ENCODE results near the gene SNORC.

Gene SNORC

DNA sequence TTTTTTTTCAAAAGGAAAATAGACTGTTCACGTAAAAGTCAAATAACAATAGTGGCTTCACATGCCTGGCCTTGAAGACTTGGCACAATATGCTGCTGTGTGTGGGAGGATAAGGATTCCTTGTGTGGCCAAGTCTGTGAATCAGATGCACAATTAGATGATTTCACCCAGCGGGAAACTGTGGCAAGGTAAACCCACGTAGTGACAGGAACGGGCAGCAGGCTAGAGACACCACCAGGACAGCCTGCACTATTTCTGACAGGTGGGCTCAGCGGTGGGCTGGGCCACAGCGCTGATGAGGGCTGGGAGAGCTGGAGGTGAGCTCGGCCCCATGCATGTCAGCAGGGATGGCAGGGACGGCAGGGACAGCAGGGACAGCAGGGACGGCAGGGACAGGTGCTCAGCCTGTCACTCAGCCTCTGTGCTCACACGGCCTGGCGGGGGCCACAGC is 21.6 kb downstream of the SNORC start:
- H3K27me3 ChIP-seq (replicated peaks; ENCODE audit: control insufficient read depth, insufficient read depth, low read length): no peaks in the 10 kb centered on the region; the same call in 1 of the 2 replicates
- TF ChIP-seq, protein P1, sequence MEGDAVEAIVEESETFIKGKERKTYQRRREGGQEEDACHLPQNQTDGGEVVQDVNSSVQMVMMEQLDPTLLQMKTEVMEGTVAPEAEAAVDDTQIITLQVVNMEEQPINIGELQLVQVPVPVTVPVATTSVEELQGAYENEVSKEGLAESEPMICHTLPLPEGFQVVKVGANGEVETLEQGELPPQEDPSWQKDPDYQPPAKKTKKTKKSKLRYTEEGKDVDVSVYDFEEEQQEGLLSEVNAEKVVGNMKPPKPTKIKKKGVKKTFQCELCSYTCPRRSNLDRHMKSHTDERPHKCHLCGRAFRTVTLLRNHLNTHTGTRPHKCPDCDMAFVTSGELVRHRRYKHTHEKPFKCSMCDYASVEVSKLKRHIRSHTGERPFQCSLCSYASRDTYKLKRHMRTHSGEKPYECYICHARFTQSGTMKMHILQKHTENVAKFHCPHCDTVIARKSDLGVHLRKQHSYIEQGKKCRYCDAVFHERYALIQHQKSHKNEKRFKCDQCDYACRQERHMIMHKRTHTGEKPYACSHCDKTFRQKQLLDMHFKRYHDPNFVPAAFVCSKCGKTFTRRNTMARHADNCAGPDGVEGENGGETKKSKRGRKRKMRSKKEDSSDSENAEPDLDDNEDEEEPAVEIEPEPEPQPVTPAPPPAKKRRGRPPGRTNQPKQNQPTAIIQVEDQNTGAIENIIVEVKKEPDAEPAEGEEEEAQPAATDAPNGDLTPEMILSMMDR (IDR thresholded peaks at IDR 0.05; ENCODE audit: insufficient read depth, low read length, poor library complexity, severe bottlenecking): no peak
- no peaks in the 10 kb centered on the region for H3K36me3 ChIP-seq (ENCODE audit: control insufficient read depth, insufficient read depth, low read length)
- no peak for DNase-seq (ENCODE audit: extremely low read depth, insufficient read length)
- no peak overlapping the region for H3K4me3 ChIP-seq (replicated peaks; ENCODE audit: low read depth, low read length)

- TF ChIP-seq, protein P1 (IDR thresholded peaks at IDR 0.05; ENCODE audit: insufficient read depth, low read length, poor library complexity, severe bottlenecking): no peak
- Histone ChIP-seq H3K36me3 (ENCODE audit: control insufficient read depth, insufficient read depth, low read length) (no peaks in the 10 kb centered on the region), H3K4me3 (replicated peaks; ENCODE audit: low read depth, low read length) (no peak overlapping the region), H3K27me3 (replicated peaks; ENCODE audit: control insufficient read depth, insufficient read depth, low read length) (no peaks in the 10 kb centered on the region; the same call in 1 of the 2 replicates)
- no peak for DNase-seq (ENCODE audit: extremely low read depth, insufficient read length)
Measured at GRCh38 chr2:232892221-232892620, 22.2 kb downstream of the SNORC start.

DNA sequence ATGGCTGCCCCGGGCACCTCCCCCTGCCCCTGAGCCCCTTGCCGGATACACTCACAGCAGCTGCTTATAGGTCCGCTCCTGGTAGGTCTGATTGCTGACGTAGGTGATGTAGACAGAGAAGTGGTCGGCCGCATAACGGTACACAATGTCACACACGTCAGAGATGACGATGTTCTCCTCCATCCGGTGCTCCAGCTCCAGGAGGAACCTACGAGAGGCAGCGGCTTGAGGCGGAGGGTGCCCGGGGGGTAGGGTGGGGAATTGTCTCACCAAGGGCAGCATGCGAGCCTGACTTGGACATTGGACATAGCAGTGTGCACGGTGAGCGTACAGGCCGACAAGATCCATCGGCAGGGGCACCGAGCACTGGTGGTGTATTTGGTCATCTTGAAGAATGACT is 22.8 kb downstream of the SNORC start:
- Histone ChIP-seq H3K27me3 (replicated peaks; ENCODE audit: control insufficient read depth, insufficient read depth, low read length) (no peaks in the 10 kb centered on the region; the same call in 1 of the 2 replicates), H3K4me3 (replicated peaks; ENCODE audit: low read depth, low read length) (no peak overlapping the region), H3K36me3 (ENCODE audit: control insufficient read depth, insufficient read depth, low read length) (no peaks in the 10 kb centered on the region)
- TF ChIP-seq, protein P1 (IDR thresholded peaks at IDR 0.05; ENCODE audit: insufficient read depth, low read length, poor library complexity, severe bottlenecking): no peak
- no peak for DNase-seq (ENCODE audit: extremely low read depth, insufficient read length)

DNA sequence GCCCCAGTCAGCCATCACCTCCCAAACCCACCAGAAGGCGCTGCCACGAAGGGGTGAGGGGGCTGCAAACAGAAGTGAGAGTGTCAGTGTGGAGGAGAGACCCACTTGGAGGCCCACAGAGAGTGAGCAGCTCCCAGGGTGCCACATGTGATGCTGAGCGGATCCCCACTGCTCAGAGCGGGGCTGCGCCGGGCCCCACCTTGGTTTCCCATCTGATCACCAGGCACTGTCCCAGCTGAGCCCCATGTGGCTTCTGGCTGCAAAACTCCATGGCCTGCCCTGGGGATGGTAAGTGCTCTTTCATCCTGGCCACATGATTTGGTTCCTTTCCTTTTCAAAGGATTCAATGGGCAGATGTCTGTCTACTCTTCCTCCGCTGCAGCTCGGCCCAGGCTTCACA is 23.8 kb downstream of the SNORC start:
- H3K27me3 ChIP-seq (replicated peaks; ENCODE audit: control insufficient read depth, insufficient read depth, low read length): no peaks in the 10 kb centered on the region; the same call in 1 of the 2 replicates
- no peak for DNase-seq (ENCODE audit: extremely low read depth, insufficient read length)
- TF ChIP-seq, protein P1 (IDR thresholded peaks at IDR 0.05; ENCODE audit: insufficient read depth, low read length, poor library complexity, severe bottlenecking): no peak
- H3K4me3 ChIP-seq (replicated peaks; ENCODE audit: low read depth, low read length): no peak overlapping the region
- H3K36me3 ChIP-seq (ENCODE audit: control insufficient read depth, insufficient read depth, low read length): no peaks in the 10 kb centered on the region

- TF ChIP-seq, protein P1 (IDR thresholded peaks at IDR 0.05; ENCODE audit: insufficient read depth, low read length, poor library complexity, severe bottlenecking): no peak
- no peaks in the 10 kb centered on the region; the same call in 1 of the 2 replicates for H3K27me3 ChIP-seq (replicated peaks; ENCODE audit: control insufficient read depth, insufficient read depth, low read length)
- no peak overlapping the region for H3K4me3 ChIP-seq (replicated peaks; ENCODE audit: low read depth, low read length)
- H3K36me3 ChIP-seq (ENCODE audit: control insufficient read depth, insufficient read depth, low read length): no peaks in the 10 kb centered on the region
- DNase-seq (ENCODE audit: extremely low read depth, insufficient read length): no peak
Measured at GRCh38 chr2:232894251-232894650, 24.2 kb downstream of the SNORC start.

- H3K27me3 ChIP-seq (replicated peaks; ENCODE audit: control insufficient read depth, insufficient read depth, low read length): no peaks in the 10 kb centered on the region; the same call in 1 of the 2 replicates
- TF ChIP-seq, protein P1 (IDR thresholded peaks at IDR 0.05; ENCODE audit: insufficient read depth, low read length, poor library complexity, severe bottlenecking): no peak
- H3K4me3 ChIP-seq (replicated peaks; ENCODE audit: low read depth, low read length): no peak overlapping the region
- H3K36me3 ChIP-seq (ENCODE audit: control insufficient read depth, insufficient read depth, low read length): no peaks in the 10 kb centered on the region
- no peak for DNase-seq (ENCODE audit: extremely low read depth, insufficient read length)
Measured at GRCh38 chr2:232894746-232895145, 24.7 kb downstream of the SNORC start.

All from GM06990 (cell line).